WTC11 (cell line): Measurements from ENCODE around the gene LAMC2.

Experiments used
- GABPB1 ChIP-seq: sonication (generic); formaldehyde crosslinking; IDR thresholded peaks from 2 replicates; pipeline ENCODE4 v1.8.1; 2023; ENCODE audit warnings: mild to moderate bottlenecking, missing genetic modification reagents
- IRF2 ChIP-seq: sonication (generic); formaldehyde crosslinking; IDR thresholded peaks from 2 replicates; pipeline ENCODE4 v1.8.0; 2022; ENCODE audit warnings: low read depth, missing genetic modification reagents, borderline replicate concordance
- JUN ChIP-seq: sonication (generic); formaldehyde crosslinking; IDR thresholded peaks from 2 replicates; pipeline ENCODE4 v1.8.0; 2023; ENCODE audit warnings: mild to moderate bottlenecking, missing genetic modification reagents
- MXD4 ChIP-seq: fragments of 250-450 bp; sonication (Bioruptor Pico); IDR thresholded peaks from 2 replicates; pipeline ENCODE4 v1.8.0; 2021; ENCODE audit warnings: mild to moderate bottlenecking, moderate library complexity, borderline replicate concordance
- SMAD3 ChIP-seq: sonication (generic); formaldehyde crosslinking; IDR thresholded peaks from 2 replicates; pipeline ENCODE4 v1.8.0; 2022; ENCODE audit warnings: missing genetic modification reagents, mild to moderate bottlenecking, borderline replicate concordance
- ZNF263 ChIP-seq: sonication (generic); formaldehyde crosslinking; IDR thresholded peaks from 2 replicates; pipeline ENCODE4 v1.8.1; 2022; ENCODE audit warnings: low read depth, mild to moderate bottlenecking, moderate library complexity, missing genetic modification reagents
- TF ChIP-seq, protein P1 (sequence below): fragments of 200-600 bp; IDR thresholded peaks from 2 replicates; pipeline ENCODE4 v1.8.0; 2022; ENCODE audit warnings: antibody characterized with exemption
- TF ChIP-seq, protein P2 (sequence below): sonication (generic); formaldehyde crosslinking; conservative IDR thresholded peaks from 2 replicates; pipeline ENCODE4 v1.8.1; 2022; ENCODE audit warnings: mild to moderate bottlenecking, missing genetic modification reagents

GRCh38 chr1:183239220-183239742 is 53.2 kb downstream of the LAMC2 start:
- TF ChIP-seq MXD4 = no peak
- TF ChIP-seq IRF2 = no peak
- no peak for TF ChIP-seq GABPB1
- TF ChIP-seq SMAD3 (CRISPR knock-in tag) = no peak
- TF ChIP-seq, protein P1, sequence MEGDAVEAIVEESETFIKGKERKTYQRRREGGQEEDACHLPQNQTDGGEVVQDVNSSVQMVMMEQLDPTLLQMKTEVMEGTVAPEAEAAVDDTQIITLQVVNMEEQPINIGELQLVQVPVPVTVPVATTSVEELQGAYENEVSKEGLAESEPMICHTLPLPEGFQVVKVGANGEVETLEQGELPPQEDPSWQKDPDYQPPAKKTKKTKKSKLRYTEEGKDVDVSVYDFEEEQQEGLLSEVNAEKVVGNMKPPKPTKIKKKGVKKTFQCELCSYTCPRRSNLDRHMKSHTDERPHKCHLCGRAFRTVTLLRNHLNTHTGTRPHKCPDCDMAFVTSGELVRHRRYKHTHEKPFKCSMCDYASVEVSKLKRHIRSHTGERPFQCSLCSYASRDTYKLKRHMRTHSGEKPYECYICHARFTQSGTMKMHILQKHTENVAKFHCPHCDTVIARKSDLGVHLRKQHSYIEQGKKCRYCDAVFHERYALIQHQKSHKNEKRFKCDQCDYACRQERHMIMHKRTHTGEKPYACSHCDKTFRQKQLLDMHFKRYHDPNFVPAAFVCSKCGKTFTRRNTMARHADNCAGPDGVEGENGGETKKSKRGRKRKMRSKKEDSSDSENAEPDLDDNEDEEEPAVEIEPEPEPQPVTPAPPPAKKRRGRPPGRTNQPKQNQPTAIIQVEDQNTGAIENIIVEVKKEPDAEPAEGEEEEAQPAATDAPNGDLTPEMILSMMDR = no peak
- TF ChIP-seq ZNF263 (CRISPR knock-in tag) = no peak
- TF ChIP-seq JUN (CRISPR knock-in tag) = no peak
- TF ChIP-seq, protein P2, sequence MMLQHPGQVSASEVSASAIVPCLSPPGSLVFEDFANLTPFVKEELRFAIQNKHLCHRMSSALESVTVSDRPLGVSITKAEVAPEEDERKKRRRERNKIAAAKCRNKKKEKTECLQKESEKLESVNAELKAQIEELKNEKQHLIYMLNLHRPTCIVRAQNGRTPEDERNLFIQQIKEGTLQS = no peak
